ENCODE measurements around the gene IQCK.

Gene IQCK

GRCh38 chr16:19722269-19722952, 4.3 kb downstream of the IQCK start:
- no peak for FAIRE-seq

GRCh38 chr16:19722981-19723380, 4.9 kb downstream of the IQCK start:
- no peak for FAIRE-seq

GRCh38 chr16:19728636-19728965, 10.5 kb downstream of the IQCK start:
- FAIRE-seq: no peak

- no peak for FAIRE-seq
Measured at GRCh38 chr16:19733551-19733950, 15.5 kb downstream of the IQCK start.

- peak; percentile 4 for FAIRE-seq
Measured at GRCh38 chr16:19735074-19735867, 17.2 kb downstream of the IQCK start.

GRCh38 chr16:19737306-19738038, 19.4 kb downstream of the IQCK start:
- no peak for FAIRE-seq

GRCh38 chr16:19741354-19741753, 23.3 kb downstream of the IQCK start:
- FAIRE-seq: no peak

GRCh38 chr16:19743816-19744159, 25.7 kb downstream of the IQCK start:
- FAIRE-seq: no peak

- FAIRE-seq: no peak
Measured at GRCh38 chr16:19744670-19745069, 26.6 kb downstream of the IQCK start.

- FAIRE-seq: no peak
Measured at GRCh38 chr16:19745286-19746010, 27.4 kb downstream of the IQCK start.

- no peak for FAIRE-seq
Measured at GRCh38 chr16:19746561-19746960, 28.5 kb downstream of the IQCK start.

GRCh38 chr16:19748389-19749168, 30.5 kb downstream of the IQCK start:
- peak; percentile 74 for FAIRE-seq

- FAIRE-seq: no peak
Measured at GRCh38 chr16:19749571-19750080, 31.6 kb downstream of the IQCK start.

- FAIRE-seq: no peak
Measured at GRCh38 chr16:19751478-19752385, 33.7 kb downstream of the IQCK start.

- no peak for FAIRE-seq
Measured at GRCh38 chr16:19753815-19754643, 36.0 kb downstream of the IQCK start.

- no peak for FAIRE-seq
Measured at GRCh38 chr16:19754644-19755036, 36.6 kb downstream of the IQCK start.

GRCh38 chr16:19755268-19755667, 37.2 kb downstream of the IQCK start:
- FAIRE-seq: no peak

GRCh38 chr16:19757026-19757425, 39.0 kb downstream of the IQCK start:
- no peak for FAIRE-seq

- FAIRE-seq: no peak
Measured at GRCh38 chr16:19757762-19758595, 39.9 kb downstream of the IQCK start.
